Hepatocyte (in vitro differentiated cells): ENCODE results near the gene BLM. TPM values are rescaled to one million over a fixed set of nuclear protein-coding genes. Genes with fewer than 3 reads are reported as not detected.

Experiments used
- DNase-seq: peaks from one replicate; pipeline ENCODE4 v3.0.0-alpha.2; 2016; ENCODE audit warnings: low spot score
- H2AFZ ChIP-seq: fragments of 200-600 bp; sonication (generic); 2 replicates; pipeline ENCODE4 v1.6.0; 2016; ENCODE audit warnings: antibody characterized with exemption, mild to moderate bottlenecking
- H3K27ac ChIP-seq: fragments of 200-600 bp; sonication (generic); 2 replicates; pipeline ENCODE4 v1.5.1; 2016; ENCODE audit warnings: mild to moderate bottlenecking
- H3K27me3 ChIP-seq: fragments of 200-600 bp; sonication (generic); 2 replicates; pipeline ENCODE4 v1.6.1; 2016
- H3K36me3 ChIP-seq: fragments of 200-600 bp; sonication (generic); replicated peaks from 2 replicates; pipeline ENCODE4 v1.5.1; 2016; ENCODE audit warnings: low read depth; ENCODE audit not compliant: insufficient read depth
- H3K4me1 ChIP-seq: fragments of 200-600 bp; sonication (generic); 2 replicates; pipeline ENCODE4 v1.5.1; 2016; ENCODE audit warnings: mild to moderate bottlenecking, moderate library complexity; ENCODE audit not compliant: insufficient read depth
- H3K4me2 ChIP-seq: fragments of 200-600 bp; sonication (generic); 2 replicates; pipeline ENCODE4 v1.6.0; 2016
- H3K4me3 ChIP-seq: fragments of 200-600 bp; sonication (generic); 2 replicates; pipeline ENCODE4 v1.5.1; 2016; ENCODE audit warnings: mild to moderate bottlenecking
- H3K79me2 ChIP-seq: fragments of 200-600 bp; sonication (generic); 2 replicates; pipeline ENCODE4 v1.6.0; 2017; ENCODE audit warnings: mild to moderate bottlenecking
- H3K9me2 ChIP-seq: fragments of 200-600 bp; sonication (generic); replicated peaks from 2 replicates; pipeline ENCODE4 v1.6.0; 2017; ENCODE audit warnings: mild to moderate bottlenecking; ENCODE audit not compliant: insufficient read depth
- H3K9me3 ChIP-seq: fragments of 200-600 bp; sonication (generic); 2 replicates; pipeline ENCODE4 v1.5.1; 2016; ENCODE audit warnings: low read depth, mild to moderate bottlenecking
- H4K20me1 ChIP-seq: fragments of 200-600 bp; sonication (generic); 2 replicates; pipeline ENCODE4 v1.6.0; 2016; ENCODE audit warnings: mild to moderate bottlenecking; ENCODE audit not compliant: insufficient read depth, poor library complexity, severe bottlenecking
- CTCF ChIP-seq: fragments of 200-600 bp; sonication (generic); IDR thresholded peaks from 2 replicates; pipeline ENCODE4 v1.5.1; 2016; ENCODE audit warnings: antibody characterized with exemption, mild to moderate bottlenecking; ENCODE audit not compliant: poor library complexity
- EZH2 ChIP-seq: fragments of 200-600 bp; sonication (generic); IDR thresholded peaks from 2 replicates; pipeline ENCODE4 v1.6.1; 2016; ENCODE audit warnings: antibody characterized with exemption, mild to moderate bottlenecking, borderline replicate concordance
- EZH2phosphoT487 ChIP-seq: fragments of 200-600 bp; sonication (generic); IDR thresholded peaks from one replicate; pipeline ENCODE4 v1.6.1; 2018; ENCODE audit warnings: antibody characterized with exemption, mild to moderate bottlenecking, low read depth, moderate library complexity; ENCODE audit not compliant: unreplicated experiment, severe bottlenecking
- WGBS: methylation state at CpG from one replicate; pipeline ENCODE4 v1.1.6; 2016; ENCODE audit warnings: low lambda C conversion rate; ENCODE audit errors: missing lambda C conversion rate; 5-methylcytosine and 5-hydroxymethylcytosine counted together
- polyA plus RNA-seq: library from polyadenylated mRNA; unstranded; fragments of >200 nt; fragmentation: Nextera tagmentation; extraction: Ambion mirVana; gene quantifications from 2 replicates; pipeline ENCODE4 v1.2.1, GENCODE V29; 2016
- total RNA-seq: library from RNA; depleted of rRNA; stranded (reverse); fragments of >200 nt; gene quantifications from 2 replicates; pipeline ENCODE4 v1.2.3, GENCODE V29; 2014

BLM gene
- total and polyA plus RNA-seq, 2 experiments from 2014 or later: 1.7 to 3.5 TPM

DNA sequence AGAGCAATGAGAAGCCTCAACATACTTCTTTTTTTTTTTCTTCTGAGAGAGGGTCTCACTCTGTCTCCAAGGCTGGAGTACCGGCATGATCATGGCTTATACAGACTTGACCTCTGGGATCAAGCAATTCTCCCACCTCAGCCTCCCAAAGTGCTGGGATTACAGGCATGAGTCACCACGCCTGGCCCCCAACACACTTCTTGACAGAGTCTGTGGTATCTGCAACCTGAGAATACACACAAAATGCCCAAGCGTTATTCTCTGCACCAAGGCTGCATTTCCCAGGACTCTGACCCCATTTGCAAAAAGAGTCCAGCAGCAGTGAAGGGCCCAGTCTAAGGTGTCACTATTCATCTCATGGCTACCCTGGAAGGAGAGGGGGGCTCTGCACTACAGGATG is 42.7 kb upstream of the BLM start:
- 59% methylated on average over 3 of the region's 3 CpGs for WGBS
- Histone ChIP-seq H4K20me1 (no peaks in the 10 kb centered on the region), H3K4me3 (no peak overlapping the region), H2AFZ (no peak overlapping the region), H3K9me3 (no peaks in the 10 kb centered on the region), H3K36me3 (no peaks in the 10 kb centered on the region), H3K4me1 (no peaks in the 10 kb centered on the region), H3K9me2 (no peaks in the 10 kb centered on the region), H3K27me3 (no peaks in the 10 kb centered on the region), H3K27ac (no peak overlapping the region), H3K4me2 (no peak overlapping the region), H3K79me2 (no peaks in the 10 kb centered on the region)
- TF ChIP-seq CTCF (no peak), EZH2 (no peak), EZH2phosphoT487 (no peak)
- DNase-seq: no peak

DNA sequence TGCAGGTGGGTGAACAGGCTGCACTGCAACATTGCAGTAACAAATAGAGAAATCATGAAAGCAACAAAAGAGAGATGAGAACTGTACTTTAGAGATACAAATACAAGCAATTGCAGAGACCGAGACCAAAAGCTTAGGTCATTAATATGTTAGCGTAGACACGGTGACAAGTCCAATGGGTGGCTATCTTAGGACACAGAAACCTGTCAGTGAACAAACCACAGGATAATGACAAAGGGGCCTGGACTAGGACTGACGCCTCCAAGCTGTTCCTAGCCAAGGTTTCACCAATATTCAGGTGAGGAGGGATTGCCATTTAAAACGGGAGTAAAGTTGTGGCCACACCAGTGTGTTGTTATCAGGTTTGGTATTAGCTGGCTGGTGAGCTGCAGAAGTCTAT is 41.7 kb upstream of the BLM start:
- Histone ChIP-seq H3K79me2 (no peaks in the 10 kb centered on the region), H2AFZ (no peak overlapping the region), H3K4me1 (no peaks in the 10 kb centered on the region), H3K9me3 (no peaks in the 10 kb centered on the region), H3K4me2 (no peak overlapping the region), H3K27ac (no peak overlapping the region), H3K36me3 (no peaks in the 10 kb centered on the region), H3K4me3 (no peak overlapping the region), H4K20me1 (no peaks in the 10 kb centered on the region), H3K27me3 (no peaks in the 10 kb centered on the region), H3K9me2 (no peaks in the 10 kb centered on the region)
- 93% methylated on average over 5 of the region's 5 CpGs for WGBS
- DNase-seq: no peak
- no peak for TF ChIP-seq EZH2phosphoT487
- TF ChIP-seq EZH2: no peak
- no peak for TF ChIP-seq CTCF

DNA sequence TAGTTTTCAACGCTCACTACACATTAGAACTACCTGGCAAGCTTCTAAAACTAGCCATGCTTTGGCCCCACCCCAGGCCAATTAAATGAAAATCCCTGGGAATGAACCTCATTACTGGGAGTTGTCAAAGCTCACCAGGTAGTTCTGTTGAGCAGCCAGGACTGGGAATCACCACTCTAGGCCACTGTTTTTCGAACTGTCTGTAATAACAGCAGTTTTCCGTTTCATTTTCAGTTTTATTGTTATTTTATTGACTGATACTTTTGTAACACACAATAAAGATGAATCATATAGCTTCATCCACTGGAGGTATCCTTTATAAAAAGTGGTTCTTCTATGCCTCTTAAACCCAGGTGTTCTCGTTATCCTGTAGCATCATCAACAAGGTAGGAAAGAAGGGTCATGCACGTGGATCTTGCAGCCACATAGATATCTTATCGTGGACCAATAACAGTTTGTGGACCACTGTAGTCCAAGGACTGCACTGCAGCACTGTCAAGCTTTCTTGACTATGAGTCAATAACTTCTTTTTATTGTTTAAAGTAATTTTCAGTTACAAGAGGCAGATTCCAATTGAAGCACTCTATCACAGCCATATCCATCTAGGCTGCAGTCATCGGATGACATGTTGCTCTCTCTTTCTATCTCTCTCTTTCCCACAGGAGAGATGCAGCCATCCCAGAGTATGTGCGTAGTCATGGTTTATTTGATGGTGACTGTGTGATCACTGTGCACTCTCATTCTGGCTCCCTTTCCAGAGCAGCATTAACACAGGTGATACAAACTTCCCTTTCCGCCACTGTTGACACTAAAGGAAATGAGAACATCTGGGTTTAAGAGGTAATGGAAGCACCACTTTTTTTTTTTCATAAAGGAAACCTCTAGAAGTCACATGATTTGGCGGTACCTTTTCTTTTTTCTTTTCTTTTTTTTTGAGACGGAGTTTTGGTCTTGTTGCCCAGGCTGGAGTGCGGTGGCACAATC is 39.0 kb upstream of the BLM start:
- H3K4me2 ChIP-seq: no peak overlapping the region
- no peaks in the 10 kb centered on the region for H3K4me1 ChIP-seq
- H3K36me3 ChIP-seq: no peaks in the 10 kb centered on the region
- H3K27me3 ChIP-seq: no peaks in the 10 kb centered on the region
- no peak for DNase-seq
- no peaks in the 10 kb centered on the region for H4K20me1 ChIP-seq
- WGBS: 93% methylated on average over 10 of the region's 12 CpGs
- no peak overlapping the region for H2AFZ ChIP-seq
- TF ChIP-seq CTCF (no peak), EZH2phosphoT487 (no peak), EZH2 (no peak)
- no peaks in the 10 kb centered on the region for H3K9me3 ChIP-seq
- H3K79me2 ChIP-seq: no peaks in the 10 kb centered on the region
- no peak overlapping the region for H3K4me3 ChIP-seq
- H3K27ac ChIP-seq: no peak overlapping the region
- H3K9me2 ChIP-seq: no peaks in the 10 kb centered on the region
